GM23338 (cell line): ENCODE data around the gene ZKSCAN2. TPM values are rescaled to one million over a fixed set of nuclear protein-coding genes. Genes with fewer than 3 reads are reported as not detected.

ENCODE experiments used
- ATAC-seq: fragments of 200-7000 bp; cut with Tn5 transposase; 3 replicates; pipeline ENCODE4 v1.9.1; 2020
- DNase-seq: peaks from one replicate; pipeline ENCODE4 v3.0.0-alpha.2; 2015; ENCODE audit warnings: low spot score
- H2AFZ ChIP-seq: fragments of 200-600 bp; sonication (generic); 2 replicates; pipeline ENCODE4 v1.8.0; 2016; ENCODE audit warnings: antibody characterized with exemption, mild to moderate bottlenecking, moderate library complexity
- H3F3A ChIP-seq: fragments of 200-600 bp; sonication (generic); replicated peaks from 2 replicates; pipeline ENCODE4 v1.8.0; 2017; ENCODE audit warnings: antibody characterized with exemption, mixed run types, low read depth
- H3K27ac ChIP-seq: fragments of 200-600 bp; sonication (generic); 2 replicates; pipeline ENCODE4 v1.6.1; 2016; ENCODE audit warnings: low read depth
- H3K27me3 ChIP-seq: fragments of 200-600 bp; sonication (generic); 2 replicates; pipeline ENCODE4 v1.8.0; 2016; ENCODE audit warnings: mild to moderate bottlenecking, mixed run types, moderate library complexity; ENCODE audit not compliant: insufficient read depth
- H3K36me3 ChIP-seq: fragments of 200-600 bp; sonication (generic); 2 replicates; pipeline ENCODE4 v1.8.0; 2016; ENCODE audit warnings: mild to moderate bottlenecking; ENCODE audit not compliant: insufficient read depth
- H3K4me1 ChIP-seq: fragments of 200-600 bp; sonication (generic); 2 replicates; pipeline ENCODE4 v1.8.0; 2016; ENCODE audit warnings: mild to moderate bottlenecking, moderate library complexity; ENCODE audit not compliant: insufficient read depth
- H3K4me2 ChIP-seq: fragments of 200-600 bp; sonication (generic); 2 replicates; pipeline ENCODE4 v1.7.1; 2017; ENCODE audit warnings: mixed run types
- H3K4me3 ChIP-seq: fragments of 200-600 bp; sonication (generic); 2 replicates; pipeline ENCODE4 v1.6.1; 2016; ENCODE audit warnings: mixed run types
- H3K79me2 ChIP-seq: fragments of 200-600 bp; sonication (generic); replicated peaks from 2 replicates; pipeline ENCODE4 v1.8.0; 2017; ENCODE audit warnings: mild to moderate bottlenecking; ENCODE audit not compliant: insufficient read depth
- H3K9me2 ChIP-seq: fragments of 200-600 bp; sonication (generic); 2 replicates; pipeline ENCODE4 v1.8.0; 2017; ENCODE audit not compliant: insufficient read depth
- H4K20me1 ChIP-seq: fragments of 200-600 bp; sonication (generic); replicated peaks from 2 replicates; pipeline ENCODE4 v1.8.0; 2017; ENCODE audit warnings: mild to moderate bottlenecking; ENCODE audit not compliant: insufficient read depth
- H3K27ac Mint-ChIP-seq: 2 replicates; pipeline ENCODE4 v1.8.0; 2020; ENCODE audit warnings: inconsistent platforms, mild to moderate bottlenecking, moderate library complexity, mixed read lengths
- H3K27me3 Mint-ChIP-seq: 3 replicates; pipeline ENCODE4 v1.8.0; 2022; ENCODE audit warnings: low read depth, mild to moderate bottlenecking, moderate library complexity, mixed read lengths, inconsistent platforms; ENCODE audit not compliant: insufficient read depth, poor library complexity
- H3K36me3 Mint-ChIP-seq: 3 replicates; pipeline ENCODE4 v1.8.0; 2021; ENCODE audit warnings: low read depth, mild to moderate bottlenecking, inconsistent platforms, moderate library complexity, mixed read lengths
- H3K4me1 Mint-ChIP-seq: 3 replicates; pipeline ENCODE4 v1.8.0; 2020; ENCODE audit warnings: mild to moderate bottlenecking, inconsistent platforms, mixed read lengths
- H3K4me3 Mint-ChIP-seq: 3 replicates; pipeline ENCODE4 v1.8.0; 2021; ENCODE audit warnings: moderate library complexity, mild to moderate bottlenecking, inconsistent platforms, mixed read lengths
- H3K9me3 Mint-ChIP-seq: 3 replicates; pipeline ENCODE4 v1.8.0; 2020; ENCODE audit warnings: moderate library complexity, mild to moderate bottlenecking, inconsistent platforms, mixed read lengths
- CREB1 ChIP-seq: fragments of 250-450 bp; sonication (Bioruptor Pico); IDR thresholded peaks from 2 replicates; pipeline ENCODE4 v1.5.0; 2020; ENCODE audit warnings: low read depth, mild to moderate bottlenecking, moderate library complexity
- EZH2 ChIP-seq: fragments of 200-600 bp; sonication (generic); IDR thresholded peaks from one replicate; pipeline ENCODE4 v1.8.0; 2017; ENCODE audit warnings: antibody characterized with exemption, mild to moderate bottlenecking, low read depth; ENCODE audit not compliant: unreplicated experiment
- EZH2phosphoT487 ChIP-seq: fragments of 200-600 bp; sonication (generic); IDR thresholded peaks from one replicate; pipeline ENCODE4 v1.8.1; 2018; ENCODE audit warnings: antibody characterized with exemption; ENCODE audit not compliant: unreplicated experiment
- JUNB ChIP-seq: IDR thresholded peaks from one replicate; pipeline ENCODE4 v1.6.1; 2016; ENCODE audit warnings: antibody characterized with exemption; ENCODE audit not compliant: unreplicated experiment
- NANOG ChIP-seq: IDR thresholded peaks from 2 replicates; pipeline ENCODE4 v1.6.1; 2016; ENCODE audit warnings: antibody characterized with exemption, borderline replicate concordance
- POLR2AphosphoS5 ChIP-seq: IDR thresholded peaks from 2 replicates; pipeline ENCODE4 v1.6.1; 2016; ENCODE audit warnings: antibody characterized with exemption, low read depth
- STAT1 ChIP-seq: IDR thresholded peaks from one replicate; pipeline ENCODE4 v1.6.1; 2016; ENCODE audit warnings: antibody characterized with exemption; ENCODE audit not compliant: unreplicated experiment
- ZNF331 ChIP-seq: fragments of 250-450 bp; sonication (Bioruptor Pico); IDR thresholded peaks from 2 replicates; pipeline ENCODE4 v1.5.0; 2020; ENCODE audit warnings: low read depth, mild to moderate bottlenecking, moderate library complexity
- ZNF462 ChIP-seq: fragments of 250-450 bp; sonication (Bioruptor Pico); IDR thresholded peaks from 2 replicates; pipeline ENCODE4 v1.5.0; 2020; ENCODE audit warnings: mild to moderate bottlenecking, moderate library complexity
- polyA plus RNA-seq: library from polyadenylated mRNA; unstranded; fragments of >200 nt; fragmentation: Nextera tagmentation; extraction: Ambion mirVana; gene quantifications from 2 replicates; pipeline ENCODE4 v1.2.1, GENCODE V29; 2016
- total RNA-seq: library from RNA; depleted of rRNA; stranded (reverse); fragments of >200 nt; shearing (Covaris generic); gene quantifications from 2 replicates; pipeline ENCODE4 v1.2.3, GENCODE V29; 2014
- TF ChIP-seq, protein P1 (sequence below): IDR thresholded peaks from one replicate; pipeline ENCODE4 v1.6.1; 2018; ENCODE audit warnings: antibody characterized with exemption; ENCODE audit not compliant: unreplicated experiment

Gene ZKSCAN2
- total and polyA plus RNA-seq, 2 experiments from 2014 or later, result 2.0 to 8.8 TPM

GRCh38 chr16:25297151-25297787 is 39.6 kb upstream of the ZKSCAN2 start (continued):
- TF ChIP-seq ZNF462 (CRISPR knock-in tag) (no peak), EZH2 (no peak), POLR2AphosphoS5 (no peak), NANOG (no peak), JUNB (no peak), STAT1 (no peak), CREB1 (CRISPR knock-in tag) (no peak), EZH2phosphoT487 (no peak)

DNA sequence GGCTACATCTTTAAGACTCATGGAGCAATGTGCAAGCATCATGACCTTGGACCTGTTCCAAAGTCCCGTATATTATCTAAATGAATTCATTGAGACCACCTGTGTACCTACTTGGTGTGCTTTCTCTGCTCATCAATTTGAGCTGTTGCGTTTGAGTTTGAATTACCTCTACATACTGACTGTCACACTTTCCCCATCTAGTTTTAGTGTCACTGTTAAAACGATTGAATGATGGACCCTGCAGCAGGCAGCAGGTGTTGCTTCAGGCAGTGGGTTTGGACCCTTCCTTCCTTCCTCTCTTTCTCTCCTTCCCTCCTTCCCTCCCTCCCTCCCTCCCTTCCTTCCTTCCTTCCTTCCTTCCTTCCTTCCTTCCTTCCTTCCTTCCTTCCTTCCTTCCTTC is 33.9 kb upstream of the ZKSCAN2 start:
- Histone ChIP-seq H3K4me3 (no peak overlapping the region), H3K79me2 (no peaks in the 10 kb centered on the region), H3K27ac (no peak overlapping the region), H3F3A (no peaks in the 10 kb centered on the region), H4K20me1 (no peaks in the 10 kb centered on the region), H3K9me2 (no peaks in the 10 kb centered on the region), H3K36me3 (no peaks in the 10 kb centered on the region), H3K27me3 (no peaks in the 10 kb centered on the region), H3K4me2 (no peak overlapping the region), H2AFZ (no peak overlapping the region), H3K4me1 (no peaks in the 10 kb centered on the region)
- Mint-ChIP-seq H3K36me3 (peaks cover 24% of the 10 kb centered on the region), H3K27ac (no peak overlapping the region), H3K9me3 (peaks cover 64% of the 10 kb centered on the region), H3K27me3 (peaks cover 2% of the 10 kb centered on the region), H3K4me1 (no peaks in the 10 kb centered on the region), H3K4me3 (no peak overlapping the region)
- ATAC-seq, result no peak
- no peak for DNase-seq
- TF ChIP-seq, protein P1, sequence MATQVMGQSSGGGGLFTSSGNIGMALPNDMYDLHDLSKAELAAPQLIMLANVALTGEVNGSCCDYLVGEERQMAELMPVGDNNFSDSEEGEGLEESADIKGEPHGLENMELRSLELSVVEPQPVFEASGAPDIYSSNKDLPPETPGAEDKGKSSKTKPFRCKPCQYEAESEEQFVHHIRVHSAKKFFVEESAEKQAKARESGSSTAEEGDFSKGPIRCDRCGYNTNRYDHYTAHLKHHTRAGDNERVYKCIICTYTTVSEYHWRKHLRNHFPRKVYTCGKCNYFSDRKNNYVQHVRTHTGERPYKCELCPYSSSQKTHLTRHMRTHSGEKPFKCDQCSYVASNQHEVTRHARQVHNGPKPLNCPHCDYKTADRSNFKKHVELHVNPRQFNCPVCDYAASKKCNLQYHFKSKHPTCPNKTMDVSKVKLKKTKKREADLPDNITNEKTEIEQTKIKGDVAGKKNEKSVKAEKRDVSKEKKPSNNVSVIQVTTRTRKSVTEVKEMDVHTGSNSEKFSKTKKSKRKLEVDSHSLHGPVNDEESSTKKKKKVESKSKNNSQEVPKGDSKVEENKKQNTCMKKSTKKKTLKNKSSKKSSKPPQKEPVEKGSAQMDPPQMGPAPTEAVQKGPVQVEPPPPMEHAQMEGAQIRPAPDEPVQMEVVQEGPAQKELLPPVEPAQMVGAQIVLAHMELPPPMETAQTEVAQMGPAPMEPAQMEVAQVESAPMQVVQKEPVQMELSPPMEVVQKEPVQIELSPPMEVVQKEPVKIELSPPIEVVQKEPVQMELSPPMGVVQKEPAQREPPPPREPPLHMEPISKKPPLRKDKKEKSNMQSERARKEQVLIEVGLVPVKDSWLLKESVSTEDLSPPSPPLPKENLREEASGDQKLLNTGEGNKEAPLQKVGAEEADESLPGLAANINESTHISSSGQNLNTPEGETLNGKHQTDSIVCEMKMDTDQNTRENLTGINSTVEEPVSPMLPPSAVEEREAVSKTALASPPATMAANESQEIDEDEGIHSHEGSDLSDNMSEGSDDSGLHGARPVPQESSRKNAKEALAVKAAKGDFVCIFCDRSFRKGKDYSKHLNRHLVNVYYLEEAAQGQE, result no peak
- no peak for TF ChIP-seq EZH2phosphoT487
- no peak for TF ChIP-seq EZH2
- no peak for TF ChIP-seq NANOG
- no peak for TF ChIP-seq ZNF331
- no peak for TF ChIP-seq CREB1 (CRISPR knock-in tag)
